Measurements from ENCODE around the gene LRRC27.
"Not testable (repeated sequence)": the region's sequence is repeated elsewhere in the genome, so short reads cannot be mapped to it uniquely, and the experiment has no call there.

Gene LRRC27

DNA sequence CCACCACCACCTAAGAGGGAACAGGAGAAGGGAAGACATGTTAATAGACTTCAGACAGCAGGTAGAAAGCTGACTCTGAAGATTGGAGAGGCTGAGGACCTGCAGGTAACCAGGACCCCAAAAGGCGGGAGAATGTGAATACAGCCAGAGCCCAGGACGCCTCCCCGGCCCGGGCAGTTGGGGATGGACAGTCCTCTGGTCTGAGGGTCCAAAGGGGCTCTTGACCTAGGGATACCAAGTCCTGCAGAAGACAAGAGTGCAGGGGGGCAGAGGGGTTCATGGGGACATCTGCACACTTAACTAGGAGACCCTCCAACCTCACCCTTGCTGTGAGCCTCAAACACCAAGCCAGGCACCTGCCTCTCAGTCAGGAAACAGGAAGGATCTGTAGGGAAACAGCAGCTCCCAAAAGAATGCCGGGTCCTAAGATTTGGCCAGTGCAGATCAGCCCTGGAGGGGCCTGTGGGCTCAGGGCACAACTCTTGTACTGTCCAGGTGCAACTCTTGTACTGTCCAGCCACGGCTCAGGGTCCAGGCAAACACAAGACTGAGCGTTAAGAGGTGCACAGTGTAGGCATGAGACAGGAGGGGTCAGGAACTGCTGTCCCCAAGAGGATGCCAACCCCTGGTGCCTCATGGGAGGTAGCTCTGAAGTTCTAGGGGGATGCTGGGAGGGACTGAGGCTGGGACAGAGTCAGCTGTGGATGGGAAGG is 22.0 kb upstream of the LRRC27 start:
- Histone ChIP-seq H3K4me3 (ENCODE audit: low read depth, low read length) (no peak overlapping the region), H3K36me3 (no peaks in the 10 kb centered on the region), H3K4me1 (no peaks in the 10 kb centered on the region), H3K9me3 (no peaks in the 10 kb centered on the region), H3K27me3 (peaks cover 5% of the 10 kb centered on the region)
- DNase-seq: no peak
- no peak for TF ChIP-seq CTCF (IDR thresholded peaks at IDR 0.05; ENCODE audit: low read depth, low read length)

DNA sequence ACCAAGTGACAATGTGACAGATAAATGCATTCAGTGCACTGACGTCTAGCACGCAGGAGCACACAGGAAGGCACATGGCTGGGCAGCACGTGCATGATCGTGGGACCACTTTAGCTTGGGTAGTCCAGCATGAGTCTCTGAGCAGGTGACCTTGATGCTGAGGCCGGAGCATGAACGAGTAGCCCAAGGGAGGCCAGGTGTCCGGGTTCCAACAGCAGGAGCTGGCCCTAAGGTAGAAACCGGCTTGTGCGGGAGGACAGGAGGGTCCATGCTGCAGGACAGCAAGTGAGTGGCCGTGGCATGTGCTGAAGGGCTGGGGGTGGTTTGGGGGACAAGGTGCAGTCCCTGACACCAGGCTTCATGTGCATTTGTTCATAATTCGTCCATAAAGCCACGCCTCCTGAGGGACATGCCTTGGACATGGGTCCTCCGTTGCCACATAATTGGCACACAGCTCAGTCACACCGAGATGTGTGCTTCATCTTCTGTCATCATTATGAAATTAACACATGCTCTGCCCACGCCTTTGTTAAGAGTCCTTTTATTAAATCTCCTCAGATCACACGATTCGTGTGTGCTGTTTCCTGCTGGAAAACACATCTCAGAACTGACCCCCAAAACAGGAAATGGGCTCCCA is 21.2 kb upstream of the LRRC27 start:
- peaks cover 5% of the 10 kb centered on the region for H3K27me3 ChIP-seq
- H3K36me3 ChIP-seq: no peaks in the 10 kb centered on the region
- H3K9me3 ChIP-seq: no peaks in the 10 kb centered on the region
- no peak for TF ChIP-seq CTCF (IDR thresholded peaks at IDR 0.05; ENCODE audit: low read depth, low read length)
- no peaks in the 10 kb centered on the region for H3K4me1 ChIP-seq
- H3K4me3 ChIP-seq (ENCODE audit: low read depth, low read length): no peak overlapping the region
- DNase-seq: no peak

GRCh38 chr10:132311338-132311939 is 20.6 kb upstream of the LRRC27 start:
- Histone ChIP-seq H3K36me3 (no peaks in the 10 kb centered on the region), H3K27me3 (peaks cover 5% of the 10 kb centered on the region), H3K4me3 (ENCODE audit: low read depth, low read length) (no peak overlapping the region), H3K9me3 (no peaks in the 10 kb centered on the region), H3K4me1 (no peaks in the 10 kb centered on the region)
- DNase-seq: no peak
- TF ChIP-seq CTCF (IDR thresholded peaks at IDR 0.05; ENCODE audit: low read depth, low read length): no peak

DNA sequence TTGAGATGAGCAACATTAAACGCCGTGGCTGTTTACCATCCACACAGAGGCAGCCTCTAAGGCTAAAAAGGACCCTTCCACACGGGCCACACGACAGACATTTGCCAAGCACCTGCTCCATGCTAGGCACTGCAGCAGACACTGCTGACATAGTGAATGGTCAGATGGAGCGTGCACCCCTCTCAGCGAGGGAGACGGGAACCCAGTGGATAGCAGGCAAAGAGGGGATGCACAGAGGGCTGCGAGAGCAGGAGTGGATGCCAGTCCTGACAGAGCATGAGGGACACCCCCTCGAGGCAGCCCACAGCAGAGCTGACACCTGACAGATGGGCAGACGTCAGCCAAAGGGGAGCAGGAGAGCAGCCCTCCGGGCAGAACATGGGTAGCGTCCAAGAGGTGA is 18.7 kb upstream of the LRRC27 start:
- DNase-seq: no peak
- Histone ChIP-seq H3K9me3 (no peaks in the 10 kb centered on the region), H3K4me3 (ENCODE audit: low read depth, low read length) (no peak overlapping the region), H3K27me3 (no peaks in the 10 kb centered on the region), H3K4me1 (no peaks in the 10 kb centered on the region), H3K36me3 (no peaks in the 10 kb centered on the region)
- no peak for TF ChIP-seq CTCF (IDR thresholded peaks at IDR 0.05; ENCODE audit: low read depth, low read length)

GRCh38 chr10:132313865-132314264 is 18.1 kb upstream of the LRRC27 start:
- no peaks in the 10 kb centered on the region for H3K9me3 ChIP-seq
- H3K36me3 ChIP-seq: no peaks in the 10 kb centered on the region
- TF ChIP-seq CTCF (IDR thresholded peaks at IDR 0.05; ENCODE audit: low read depth, low read length): no peak
- no peaks in the 10 kb centered on the region for H3K4me1 ChIP-seq
- no peak for DNase-seq
- H3K27me3 ChIP-seq: no peaks in the 10 kb centered on the region
- H3K4me3 ChIP-seq (ENCODE audit: low read depth, low read length): no peak overlapping the region

DNA sequence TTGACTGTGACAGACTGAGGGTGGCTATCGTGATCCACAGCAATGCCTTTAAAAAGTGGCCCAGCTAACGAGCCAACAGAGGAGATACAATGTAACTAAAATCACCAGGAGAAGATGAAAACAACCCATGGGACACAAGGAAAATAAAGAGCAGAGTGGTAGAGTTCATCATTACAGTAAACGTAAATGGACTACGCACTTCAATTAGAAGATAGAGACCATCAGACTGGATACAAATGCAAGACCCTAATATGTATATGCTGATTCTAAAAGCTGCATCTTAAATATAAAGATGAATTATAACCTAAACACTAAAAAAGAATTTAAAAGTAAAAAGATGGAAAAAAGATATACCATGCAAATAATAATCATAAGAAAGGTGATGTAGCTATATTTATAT is 17.7 kb upstream of the LRRC27 start:
- no peak overlapping the region for H3K4me3 ChIP-seq (ENCODE audit: low read depth, low read length)
- H3K9me3 ChIP-seq: no peaks in the 10 kb centered on the region
- H3K27me3 ChIP-seq: no peaks in the 10 kb centered on the region
- TF ChIP-seq CTCF (IDR thresholded peaks at IDR 0.05; ENCODE audit: low read depth, low read length): no peak
- DNase-seq: no peak
- no peaks in the 10 kb centered on the region for H3K4me1 ChIP-seq
- H3K36me3 ChIP-seq: no peaks in the 10 kb centered on the region

GRCh38 chr10:132314881-132315280 is 17.1 kb upstream of the LRRC27 start:
- H3K4me1 ChIP-seq; H3K27me3 ChIP-seq; H3K36me3 ChIP-seq; H3K9me3 ChIP-seq; H3K4me3 ChIP-seq (ENCODE audit: low read depth, low read length); DNase-seq: not testable (repeated sequence)

All from BE2C (cell line).